ENCODE data around the gene GLOD5.

DNA sequence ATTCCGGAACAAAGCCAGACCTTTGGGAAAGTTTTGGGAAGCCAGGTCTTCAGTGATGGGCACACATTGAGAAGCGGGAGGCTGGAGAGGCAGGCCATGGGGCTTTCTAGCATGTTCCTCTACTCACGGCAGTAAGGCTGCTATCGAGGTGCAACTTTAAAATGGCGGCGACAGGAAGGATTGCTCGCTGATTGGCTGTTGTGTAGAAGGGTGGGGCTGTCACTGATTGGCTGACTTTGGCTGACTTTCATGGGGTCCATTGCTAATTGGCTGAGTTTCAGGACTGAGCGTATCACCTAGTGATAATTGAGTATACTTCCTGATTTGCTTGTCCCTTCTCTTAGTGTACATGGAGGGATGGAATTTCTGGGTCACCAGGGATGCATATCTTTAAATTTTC, 19.7 kb upstream of the GLOD5 start:
- TF ChIP-seq, protein P1, sequence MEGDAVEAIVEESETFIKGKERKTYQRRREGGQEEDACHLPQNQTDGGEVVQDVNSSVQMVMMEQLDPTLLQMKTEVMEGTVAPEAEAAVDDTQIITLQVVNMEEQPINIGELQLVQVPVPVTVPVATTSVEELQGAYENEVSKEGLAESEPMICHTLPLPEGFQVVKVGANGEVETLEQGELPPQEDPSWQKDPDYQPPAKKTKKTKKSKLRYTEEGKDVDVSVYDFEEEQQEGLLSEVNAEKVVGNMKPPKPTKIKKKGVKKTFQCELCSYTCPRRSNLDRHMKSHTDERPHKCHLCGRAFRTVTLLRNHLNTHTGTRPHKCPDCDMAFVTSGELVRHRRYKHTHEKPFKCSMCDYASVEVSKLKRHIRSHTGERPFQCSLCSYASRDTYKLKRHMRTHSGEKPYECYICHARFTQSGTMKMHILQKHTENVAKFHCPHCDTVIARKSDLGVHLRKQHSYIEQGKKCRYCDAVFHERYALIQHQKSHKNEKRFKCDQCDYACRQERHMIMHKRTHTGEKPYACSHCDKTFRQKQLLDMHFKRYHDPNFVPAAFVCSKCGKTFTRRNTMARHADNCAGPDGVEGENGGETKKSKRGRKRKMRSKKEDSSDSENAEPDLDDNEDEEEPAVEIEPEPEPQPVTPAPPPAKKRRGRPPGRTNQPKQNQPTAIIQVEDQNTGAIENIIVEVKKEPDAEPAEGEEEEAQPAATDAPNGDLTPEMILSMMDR (IDR thresholded peaks at IDR 0.05), result no peak
- TF ChIP-seq POLR2A (IDR thresholded peaks at IDR 0.05), result no peak

Measured in thyroid gland (tissue), 4 donors.